Glutamatergic neuron (in vitro differentiated cells): Measurements from ENCODE around the gene CLDN3. TPM values are rescaled to one million over a fixed set of nuclear protein-coding genes. Genes with fewer than 3 reads are reported as not detected.
"Not testable (repeated sequence)": the region's sequence is repeated elsewhere in the genome, so short reads cannot be mapped to it uniquely, and the experiment has no call there.

Experiments
- DNase-seq: peaks from one replicate; pipeline ENCODE4 v3.0.0; 2022
- H3K27ac Mint-ChIP-seq: one replicate; pipeline ENCODE4 v1.8.0; 2020; ENCODE audit warnings: mild to moderate bottlenecking, mixed read lengths, inconsistent platforms; ENCODE audit not compliant: unreplicated experiment
- H3K27me3 Mint-ChIP-seq: one replicate; pipeline ENCODE4 v1.8.0; 2020; ENCODE audit warnings: mild to moderate bottlenecking, moderate library complexity, mixed read lengths, inconsistent platforms; ENCODE audit not compliant: unreplicated experiment
- H3K36me3 Mint-ChIP-seq: one replicate; pipeline ENCODE4 v1.8.0; 2020; ENCODE audit warnings: mild to moderate bottlenecking, mixed read lengths, inconsistent platforms; ENCODE audit not compliant: unreplicated experiment
- H3K4me1 Mint-ChIP-seq: one replicate; pipeline ENCODE4 v1.8.0; 2020; ENCODE audit warnings: mild to moderate bottlenecking, low read depth, mixed read lengths, inconsistent platforms; ENCODE audit not compliant: unreplicated experiment
- H3K4me3 Mint-ChIP-seq: one replicate; pipeline ENCODE4 v1.8.0; 2020; ENCODE audit warnings: mild to moderate bottlenecking, mixed read lengths, inconsistent platforms; ENCODE audit not compliant: unreplicated experiment
- H3K9me3 Mint-ChIP-seq: one replicate; pipeline ENCODE4 v1.8.0; 2020; ENCODE audit warnings: mild to moderate bottlenecking, moderate library complexity, mixed read lengths, inconsistent platforms; ENCODE audit not compliant: unreplicated experiment
- CTCF ChIP-seq: fragments of 200-600 bp; sonication (generic); IDR thresholded peaks from one replicate; pipeline ENCODE4 v1.5.0; 2021; ENCODE audit not compliant: partially characterized antibody, unreplicated experiment
- total RNA-seq: library from RNA; stranded (reverse); fragmentation: NEBNext Ultra II Directional; extraction: Animal tissue kit (Norgen Biotek cat#: 25700); gene quantifications from one replicate; pipeline ENCODE4 v1.2.1, GENCODE V29; 2021; ENCODE audit not compliant: unreplicated experiment

CLDN3 gene
- total RNA-seq, 1 donor from 2014 or later, result not detected

- Mint-ChIP-seq H3K9me3 (no peaks in the 10 kb centered on the region), H3K27me3 (peaks cover 3% of the 10 kb centered on the region), H3K27ac (no peak overlapping the region), H3K4me1 (no peaks in the 10 kb centered on the region), H3K4me3 (no peak overlapping the region), H3K36me3 (no peaks in the 10 kb centered on the region)
- DNase-seq, result no peak
- no peak for TF ChIP-seq CTCF
Measured at GRCh38 chr7:73810998-73811360, 40.9 kb upstream of the CLDN3 start.

- Mint-ChIP-seq H3K4me1 (no peaks in the 10 kb centered on the region), H3K36me3 (no peaks in the 10 kb centered on the region), H3K4me3 (no peak overlapping the region)
Measured at GRCh38 chr7:73809467-73809951, 39.4 kb upstream of the CLDN3 start.

GRCh38 chr7:73802459-73802858 is 32.4 kb upstream of the CLDN3 start:
- Mint-ChIP-seq H3K27ac (no peak overlapping the region), H3K4me1 (no peaks in the 10 kb centered on the region), H3K27me3 (peaks cover 6% of the 10 kb centered on the region), H3K4me3 (no peak overlapping the region), H3K9me3 (no peaks in the 10 kb centered on the region), H3K36me3 (no peaks in the 10 kb centered on the region)
- no peak for DNase-seq
- no peak for TF ChIP-seq CTCF

More at GRCh38 chr7:73809467-73809951, 39.4 kb upstream of the CLDN3 start:
- no peak overlapping the region for H3K27ac Mint-ChIP-seq
- no peaks in the 10 kb centered on the region for H3K9me3 Mint-ChIP-seq
- no peak for DNase-seq
- no peak for TF ChIP-seq CTCF
- no peaks in the 10 kb centered on the region for H3K27me3 Mint-ChIP-seq

- Mint-ChIP-seq H3K36me3 (no peaks in the 10 kb centered on the region), H3K9me3 (no peaks in the 10 kb centered on the region), H3K27ac (no peak overlapping the region), H3K4me3 (no peak overlapping the region), H3K27me3 (peaks cover 6% of the 10 kb centered on the region), H3K4me1 (no peaks in the 10 kb centered on the region)
- DNase-seq, result no peak
- no peak for TF ChIP-seq CTCF
Measured at GRCh38 chr7:73801577-73801976, 31.5 kb upstream of the CLDN3 start.

- Mint-ChIP-seq H3K27ac (no peak overlapping the region), H3K27me3 (peaks cover 6% of the 10 kb centered on the region), H3K9me3 (no peaks in the 10 kb centered on the region), H3K36me3 (no peaks in the 10 kb centered on the region), H3K4me1 (no peaks in the 10 kb centered on the region), H3K4me3 (no peak overlapping the region)
- TF ChIP-seq CTCF, result no peak
- no peak for DNase-seq
Measured at GRCh38 chr7:73799282-73800141, 29.4 kb upstream of the CLDN3 start.

GRCh38 chr7:73797176-73797575 is 27.1 kb upstream of the CLDN3 start:
- H3K27ac Mint-ChIP-seq, H3K9me3 Mint-ChIP-seq, H3K4me3 Mint-ChIP-seq, H3K36me3 Mint-ChIP-seq, H3K4me1 Mint-ChIP-seq, H3K27me3 Mint-ChIP-seq, DNase-seq: not testable (repeated sequence)

GRCh38 chr7:73796656-73797055 is 26.6 kb upstream of the CLDN3 start:
- H3K27ac Mint-ChIP-seq, H3K9me3 Mint-ChIP-seq, H3K4me1 Mint-ChIP-seq, H3K27me3 Mint-ChIP-seq, H3K4me3 Mint-ChIP-seq, H3K36me3 Mint-ChIP-seq, DNase-seq: not testable (repeated sequence)

GRCh38 chr7:73795188-73795587 is 25.1 kb upstream of the CLDN3 start:
- not testable (repeated sequence) for H3K9me3 Mint-ChIP-seq, H3K27ac Mint-ChIP-seq, DNase-seq, H3K4me3 Mint-ChIP-seq, H3K27me3 Mint-ChIP-seq, H3K4me1 Mint-ChIP-seq, H3K36me3 Mint-ChIP-seq
